HAP-1 (cell line): Measurements from ENCODE around the gene ACTR1A.
A peak's percentile ranks its signal among the peaks of the same experiment; 100 is the strongest.
"Not testable (repeated sequence)": the region's sequence is repeated elsewhere in the genome, so short reads cannot be mapped to it uniquely, and the experiment has no call there.

ENCODE experiments used
- DNase-seq, 2 experiments: peaks; one replicate each; pipeline ENCODE4 v3.0.0-alpha.2; 2016 to 2020; ENCODE audit warnings: low spot score in 2 of 2
- H3K27me3 ChIP-seq: fragments of 250-450 bp; sonication (Bioruptor Pico); 2 replicates; pipeline ENCODE4 v1.5.1; 2020; ENCODE audit warnings: low read depth, mild to moderate bottlenecking, moderate library complexity
- H3K36me3 ChIP-seq: fragments of 250-450 bp; sonication (Bioruptor Pico); replicated peaks from 2 replicates; pipeline ENCODE4 v1.5.1; 2020; ENCODE audit warnings: mild to moderate bottlenecking
- H3K4me1 ChIP-seq: fragments of 250-450 bp; sonication (Bioruptor Pico); 2 replicates; pipeline ENCODE4 v1.5.1; 2020; ENCODE audit warnings: mild to moderate bottlenecking
- H3K4me3 ChIP-seq: fragments of 250-450 bp; sonication (Bioruptor Pico); 2 replicates; pipeline ENCODE4 v1.5.1; 2020; ENCODE audit warnings: mild to moderate bottlenecking, moderate library complexity
- H3K9me3 ChIP-seq: fragments of 250-450 bp; sonication (Bioruptor Pico); 2 replicates; pipeline ENCODE4 v1.5.1; 2020; ENCODE audit warnings: mild to moderate bottlenecking, moderate library complexity
- in situ Hi-C: fragments of 300-500 bp; cut with MboI; formaldehyde crosslinking; loops from 3 replicates; pipeline ENCODE4 v1.14.3; 2020; ENCODE audit warnings: low sequenced_read_pairs, inconsistent platforms, mixed read lengths

ACTR1A gene

DNA sequence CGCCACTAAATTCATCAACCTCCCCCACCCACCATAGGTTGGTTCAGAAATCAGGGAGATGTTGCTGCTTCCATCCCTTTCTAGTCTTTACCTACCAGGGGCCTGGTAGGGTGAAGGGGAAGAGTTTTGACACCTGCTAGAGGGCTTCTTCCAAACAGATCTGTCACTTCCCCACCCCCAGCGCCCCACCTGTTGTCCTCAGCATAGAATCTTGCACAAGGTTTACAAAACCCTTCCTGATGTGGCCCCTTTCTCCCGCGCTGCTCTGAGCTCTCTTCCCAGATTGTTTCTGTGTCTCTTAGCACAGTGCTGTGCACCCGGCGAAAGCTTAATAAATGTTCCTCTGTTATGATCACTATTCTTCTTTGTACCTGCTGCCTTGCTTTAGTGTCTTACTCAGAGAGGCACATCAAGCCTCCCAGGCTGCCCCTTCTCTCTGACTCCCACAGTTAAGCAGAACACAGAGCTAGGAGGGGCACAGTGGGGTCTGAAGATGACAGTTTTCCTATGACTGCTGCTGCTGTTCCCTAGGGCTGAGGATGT, 39.9 kb downstream of the ACTR1A start:
- Histone ChIP-seq H3K9me3 (no peaks in the 10 kb centered on the region), H3K36me3 (no peaks in the 10 kb centered on the region), H3K4me3 (no peak overlapping the region), H3K4me1 (peaks cover 10% of the 10 kb centered on the region), H3K27me3 (no peaks in the 10 kb centered on the region)
- in situ Hi-C loops = no loop called here
- no peak for DNase-seq

DNA sequence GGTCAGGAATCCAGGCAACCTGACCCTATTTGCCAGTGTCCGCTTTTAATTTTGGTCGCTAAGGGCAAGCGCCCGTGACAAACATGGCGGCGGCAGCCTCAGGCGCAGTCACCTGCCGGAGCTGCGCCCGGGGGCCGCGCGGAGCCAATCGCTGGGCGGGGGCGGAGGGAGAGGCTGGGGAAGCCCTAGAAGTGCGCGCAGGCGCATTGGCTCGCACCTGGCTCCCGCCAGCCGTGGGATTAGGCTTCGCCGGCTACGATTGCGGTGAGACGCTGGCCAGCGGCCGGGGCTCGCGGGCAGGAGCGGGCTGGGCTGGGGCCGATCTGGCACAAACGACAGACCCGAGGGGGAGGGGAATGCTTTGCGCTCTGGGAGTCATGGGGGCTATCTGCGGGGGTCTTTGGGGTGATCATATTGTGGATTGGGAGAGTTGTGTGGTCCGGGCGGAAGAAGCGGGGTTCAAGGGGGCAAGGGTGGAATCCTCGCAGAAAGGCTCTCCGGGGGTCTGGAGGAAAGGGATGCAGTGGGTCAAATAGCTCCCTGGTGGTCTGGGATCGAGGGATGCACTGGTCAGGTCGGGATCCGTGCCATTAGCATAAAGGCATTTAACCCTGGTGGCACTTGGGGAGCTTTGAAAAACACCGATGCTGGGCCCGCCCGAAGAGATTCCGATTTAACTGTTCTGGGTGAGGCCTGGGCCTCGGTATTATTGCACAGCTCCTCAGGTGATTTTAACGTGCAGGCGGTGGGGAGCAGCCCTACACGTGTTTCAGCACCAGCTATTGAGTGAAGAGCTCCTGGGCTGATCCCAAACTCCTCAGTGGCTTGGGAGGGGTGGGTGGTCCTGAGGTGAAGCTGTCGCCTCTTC, 41.1 kb downstream of the ACTR1A start:
- H3K9me3 ChIP-seq = no peaks in the 10 kb centered on the region
- in situ Hi-C loops = no loop called here
- no peaks in the 10 kb centered on the region for H3K27me3 ChIP-seq
- H3K4me3 ChIP-seq = peak overlapping the region; percentile 36
- H3K4me1 ChIP-seq = peaks cover 10% of the 10 kb centered on the region
- peaks cover 2% of the 10 kb centered on the region for H3K36me3 ChIP-seq
- peak; percentile 90 to 97 for DNase-seq

DNA sequence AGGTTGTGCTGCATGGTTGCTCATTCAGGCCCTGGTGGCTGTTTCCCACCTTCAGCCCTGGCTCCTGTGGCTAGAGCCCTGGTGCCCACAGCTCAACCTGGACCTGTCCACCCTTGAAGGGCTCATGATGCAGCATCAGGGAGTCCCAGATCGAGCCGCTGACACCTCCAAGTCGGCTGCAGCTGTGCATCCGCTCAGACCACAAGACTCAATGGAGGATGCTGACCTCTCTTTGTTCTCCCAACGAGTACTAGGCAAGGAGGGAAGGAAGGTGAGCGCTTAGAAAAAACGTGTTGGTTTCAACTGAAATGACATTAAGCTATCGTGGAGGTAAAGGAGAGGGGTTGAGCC, 41.7 kb downstream of the ACTR1A start:
- peaks cover 8% of the 10 kb centered on the region for H3K36me3 ChIP-seq
- no peak for DNase-seq
- H3K4me3 ChIP-seq = peak overlapping the region; percentile 36
- no peaks in the 10 kb centered on the region for H3K9me3 ChIP-seq
- in situ Hi-C loops = no loop called here
- peaks cover 10% of the 10 kb centered on the region for H3K4me1 ChIP-seq
- no peaks in the 10 kb centered on the region for H3K27me3 ChIP-seq

DNA sequence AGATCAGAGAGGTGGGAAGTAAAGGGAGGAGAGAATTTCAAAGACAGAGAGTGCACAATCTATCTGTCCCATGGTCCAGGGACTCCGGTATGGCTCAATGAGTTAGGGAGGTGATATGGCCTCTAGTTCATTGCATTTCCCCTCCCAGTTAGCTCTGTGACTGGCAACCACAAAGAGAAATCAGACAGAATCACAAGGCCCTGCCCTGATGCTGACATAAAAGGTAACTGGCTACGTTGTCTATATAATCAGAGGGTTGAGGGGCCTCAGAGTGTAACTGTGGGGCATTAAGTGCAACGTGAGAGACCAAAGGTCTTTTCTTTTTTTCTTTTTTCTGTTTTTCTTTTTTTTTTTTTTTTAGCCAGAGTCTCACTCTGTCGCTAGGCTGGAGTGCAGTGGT, 43.9 kb downstream of the ACTR1A start:
- H3K4me1 ChIP-seq = peaks cover 20% of the 10 kb centered on the region
- no peak overlapping the region for H3K4me3 ChIP-seq
- in situ Hi-C loops = no loop called here
- no peaks in the 10 kb centered on the region for H3K9me3 ChIP-seq
- H3K36me3 ChIP-seq = peaks cover 19% of the 10 kb centered on the region
- no peaks in the 10 kb centered on the region for H3K27me3 ChIP-seq
- DNase-seq = no peak

DNA sequence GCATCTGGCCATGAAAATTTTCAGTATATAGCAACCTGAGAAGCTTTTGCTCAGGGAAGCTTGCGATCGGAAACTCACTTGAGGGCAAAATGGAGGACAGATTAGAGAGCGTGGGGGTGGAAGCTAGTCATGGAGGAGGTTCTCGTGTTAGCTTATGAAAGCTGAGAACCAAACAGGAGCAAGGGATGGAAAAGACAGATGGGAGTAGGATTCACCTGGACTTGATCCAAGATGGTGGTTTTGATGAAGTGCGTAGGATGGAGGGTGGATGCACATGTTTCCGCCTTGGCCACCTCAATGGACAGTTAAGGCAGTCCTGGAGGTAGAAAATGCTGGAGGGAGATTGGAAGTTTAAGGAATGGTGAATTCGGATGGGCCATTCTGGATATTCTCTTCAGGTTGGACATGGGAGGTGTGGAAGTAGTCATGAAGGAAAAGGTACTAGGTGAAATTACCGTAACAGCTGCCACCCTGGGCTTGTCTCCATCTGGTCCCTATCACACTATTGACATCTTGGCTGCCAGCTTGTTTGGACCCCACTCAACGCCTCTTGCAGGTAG, 44.8 kb downstream of the ACTR1A start:
- H3K4me3 ChIP-seq = no peak overlapping the region
- DNase-seq = no peak
- peaks cover 24% of the 10 kb centered on the region for H3K36me3 ChIP-seq
- H3K9me3 ChIP-seq = no peaks in the 10 kb centered on the region
- no peaks in the 10 kb centered on the region for H3K27me3 ChIP-seq
- peaks cover 20% of the 10 kb centered on the region for H3K4me1 ChIP-seq
- in situ Hi-C loops = no loop called here

DNA sequence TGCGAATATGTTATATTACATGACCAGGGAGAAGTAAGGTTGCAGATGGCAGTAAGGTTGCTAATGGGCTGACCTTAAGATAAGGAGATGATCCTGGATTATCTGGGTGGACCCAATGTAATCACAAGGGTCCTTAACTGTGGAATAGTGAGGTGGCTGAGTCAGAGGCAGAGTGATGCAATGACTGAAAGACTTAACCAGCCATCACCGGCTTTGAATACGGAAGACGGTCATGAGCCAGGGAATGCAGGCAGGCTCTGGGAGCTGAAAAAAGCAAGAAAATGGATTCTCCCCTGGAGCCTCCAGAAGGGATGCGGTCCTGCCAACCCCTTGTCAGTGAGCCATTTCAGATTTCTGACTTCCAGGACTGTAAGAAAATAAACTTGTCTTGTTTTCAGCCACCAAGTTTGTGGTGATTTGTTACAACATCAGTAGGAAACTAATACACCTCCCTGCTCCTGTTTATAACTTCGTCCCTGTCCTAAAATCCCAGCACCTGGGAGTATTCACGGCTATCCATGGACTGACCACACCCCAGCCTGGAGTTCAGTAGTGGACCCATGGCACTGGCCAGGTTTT, 46.5 kb downstream of the ACTR1A start:
- Histone ChIP-seq H3K27me3 (no peaks in the 10 kb centered on the region), H3K36me3 (peaks cover 36% of the 10 kb centered on the region), H3K4me1 (peaks cover 18% of the 10 kb centered on the region), H3K4me3 (no peak overlapping the region), H3K9me3 (no peaks in the 10 kb centered on the region)
- DNase-seq = no peak
- in situ Hi-C loops = no loop called here

DNA sequence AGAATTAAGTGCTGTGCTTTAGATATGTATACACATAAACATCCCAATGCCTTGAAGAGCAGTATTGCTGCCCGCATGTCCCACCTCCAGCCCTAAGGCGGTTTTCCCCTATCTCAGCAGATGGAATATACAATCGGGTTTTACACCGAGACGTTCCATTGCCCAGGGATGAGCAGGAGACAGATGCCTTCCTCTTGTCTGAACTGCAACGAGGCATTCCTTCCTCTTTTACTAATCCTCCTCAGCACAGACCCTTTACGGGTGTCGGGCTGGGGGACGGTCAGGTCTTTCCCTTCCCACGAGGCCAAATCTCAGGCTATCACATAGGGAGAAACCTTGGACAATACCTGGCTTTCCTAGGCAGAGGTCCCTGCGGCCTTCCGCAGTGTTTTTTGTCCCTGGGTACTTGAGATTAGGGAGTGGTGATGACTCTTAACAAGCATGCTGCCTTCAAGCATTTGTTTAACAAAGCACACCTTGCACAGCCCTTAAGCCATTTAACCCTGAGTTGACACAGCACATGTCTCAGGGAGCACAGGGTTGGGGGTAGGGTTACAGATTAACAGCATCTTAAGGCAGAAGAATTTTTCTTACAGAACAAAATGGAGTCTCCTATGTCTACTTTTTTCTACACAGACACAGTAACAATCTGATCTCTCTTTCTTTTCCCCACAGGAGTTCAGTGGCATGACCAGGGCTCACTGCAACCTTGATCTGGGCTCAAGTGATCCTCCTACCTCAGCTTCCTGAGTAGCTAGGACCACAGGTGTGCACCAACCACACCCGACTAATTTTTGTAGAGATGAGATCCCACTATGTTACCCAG, 47.6 kb downstream of the ACTR1A start:
- H3K4me1 ChIP-seq = peaks cover 15% of the 10 kb centered on the region
- peaks cover 38% of the 10 kb centered on the region for H3K36me3 ChIP-seq
- DNase-seq, H3K9me3 ChIP-seq, in situ Hi-C loops, H3K27me3 ChIP-seq, H3K4me3 ChIP-seq: not testable (repeated sequence)

DNA sequence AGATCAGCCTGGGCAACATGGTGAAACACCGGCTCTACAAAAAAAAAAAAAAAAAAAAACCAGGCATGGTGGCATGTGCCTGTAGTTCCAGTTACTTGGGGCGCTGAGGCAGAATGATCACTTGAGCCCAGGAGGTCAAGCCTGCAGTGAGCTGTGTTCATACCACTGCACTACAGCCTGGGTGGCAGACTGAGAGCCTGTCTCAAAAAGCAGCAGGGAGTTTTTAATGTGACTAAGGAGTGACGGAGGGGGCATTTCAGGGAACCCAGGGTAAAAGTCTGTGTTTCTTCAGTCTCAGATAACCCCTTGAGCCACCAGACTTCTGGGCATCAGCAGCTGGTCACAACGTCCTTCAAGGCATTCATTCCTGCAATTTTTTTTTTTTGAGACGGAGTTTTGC, 49.0 kb downstream of the ACTR1A start:
- H3K27me3 ChIP-seq = no peaks in the 10 kb centered on the region
- H3K36me3 ChIP-seq = peaks cover 38% of the 10 kb centered on the region
- no peak overlapping the region for H3K4me3 ChIP-seq
- in situ Hi-C loops = no loop called here
- no peak for DNase-seq
- H3K9me3 ChIP-seq = no peaks in the 10 kb centered on the region
- H3K4me1 ChIP-seq = peaks cover 18% of the 10 kb centered on the region

DNA sequence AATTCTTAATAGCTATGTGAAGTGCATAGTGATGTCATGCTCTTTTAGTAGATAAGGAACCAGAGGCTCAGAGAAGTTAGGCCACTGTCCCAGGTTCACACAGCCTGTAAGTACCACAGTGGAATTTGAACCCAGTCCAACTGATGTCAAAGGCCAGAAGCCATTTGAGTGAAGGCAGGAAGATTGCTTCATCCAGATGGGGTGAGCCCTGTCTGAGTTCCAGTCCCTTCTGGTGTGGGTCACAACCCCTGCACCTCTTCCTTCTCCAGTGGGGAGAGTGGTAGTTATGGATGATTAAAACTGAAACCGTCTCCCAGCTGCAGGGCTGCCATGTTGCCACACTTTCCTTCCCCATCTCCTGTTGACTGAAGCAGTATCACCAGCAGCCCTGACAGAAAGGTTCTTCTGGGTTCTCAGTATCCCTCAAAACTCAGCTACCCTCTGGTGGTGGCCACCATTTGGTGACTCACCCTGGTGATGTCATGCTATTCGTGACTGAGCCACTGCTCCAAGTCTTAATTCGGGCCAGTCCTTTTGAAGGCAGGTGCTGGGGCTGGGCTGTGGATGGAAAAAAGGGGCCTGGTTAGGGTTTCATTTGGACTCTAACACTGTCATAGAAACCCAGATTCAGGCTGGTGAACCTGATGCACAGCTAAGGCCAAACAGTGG, 49.7 kb downstream of the ACTR1A start:
- H3K4me1 ChIP-seq = peaks cover 18% of the 10 kb centered on the region
- no peaks in the 10 kb centered on the region for H3K27me3 ChIP-seq
- no peaks in the 10 kb centered on the region for H3K9me3 ChIP-seq
- no peak for DNase-seq
- H3K4me3 ChIP-seq = no peak overlapping the region
- peaks cover 38% of the 10 kb centered on the region for H3K36me3 ChIP-seq
- in situ Hi-C loops = no loop called here

DNA sequence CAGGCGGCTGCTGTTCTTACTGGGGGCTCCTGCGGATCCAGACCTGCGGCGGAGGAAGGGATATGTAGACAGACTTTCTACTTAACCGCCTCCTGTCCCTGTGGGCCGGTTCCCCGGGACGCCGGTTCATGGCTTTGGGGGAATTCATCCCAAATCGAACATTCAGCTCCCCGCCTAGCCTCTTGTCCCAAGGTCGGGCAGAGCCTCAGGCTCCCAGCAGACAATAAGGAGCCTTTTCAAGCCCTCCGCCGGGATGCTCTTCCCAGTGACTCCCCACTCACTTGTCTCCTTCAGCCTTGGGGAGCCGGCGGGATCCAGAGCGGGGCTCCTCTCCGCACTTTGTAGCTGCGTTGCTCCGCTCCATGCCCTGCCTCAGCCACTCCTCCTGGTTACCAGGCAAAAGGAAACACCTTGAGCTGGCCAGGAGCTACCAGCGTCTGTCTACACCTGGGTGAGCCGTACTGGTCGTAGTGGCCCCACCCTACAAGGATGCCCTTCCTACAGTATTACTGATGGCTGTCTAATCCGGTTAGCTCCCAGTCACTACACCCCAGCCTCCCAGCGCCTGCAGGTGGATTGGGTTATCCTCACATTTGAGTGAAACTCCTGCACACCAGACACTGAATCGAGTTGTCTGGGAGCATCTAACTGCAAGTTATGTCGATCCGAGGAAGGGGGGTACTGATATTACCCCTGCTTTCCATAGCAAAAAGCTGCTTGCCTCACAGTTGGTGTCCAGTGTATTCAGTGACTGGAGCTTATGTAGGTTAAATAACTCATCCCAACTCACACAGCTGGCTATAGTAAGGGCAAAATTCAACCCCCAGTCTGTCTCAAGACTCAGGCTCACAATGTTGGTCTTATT, 51.2 kb downstream of the ACTR1A start, which contains the start of gene C10orf95:
C10orf95 (minus strand) TSS at position 439 of the 865 bp plus-strand sequence. CDS start 450 bp downstream, outside the sequence.
- DNase-seq = peak; percentile 9 to 34
- peaks cover 18% of the 10 kb centered on the region for H3K4me1 ChIP-seq
- H3K9me3 ChIP-seq = no peaks in the 10 kb centered on the region
- in situ Hi-C loops = no loop called here
- H3K27me3 ChIP-seq = no peaks in the 10 kb centered on the region
- H3K36me3 ChIP-seq = peaks cover 35% of the 10 kb centered on the region
- peak within 1 kb of the TSS; percentile 70 for H3K4me3 ChIP-seq

DNA sequence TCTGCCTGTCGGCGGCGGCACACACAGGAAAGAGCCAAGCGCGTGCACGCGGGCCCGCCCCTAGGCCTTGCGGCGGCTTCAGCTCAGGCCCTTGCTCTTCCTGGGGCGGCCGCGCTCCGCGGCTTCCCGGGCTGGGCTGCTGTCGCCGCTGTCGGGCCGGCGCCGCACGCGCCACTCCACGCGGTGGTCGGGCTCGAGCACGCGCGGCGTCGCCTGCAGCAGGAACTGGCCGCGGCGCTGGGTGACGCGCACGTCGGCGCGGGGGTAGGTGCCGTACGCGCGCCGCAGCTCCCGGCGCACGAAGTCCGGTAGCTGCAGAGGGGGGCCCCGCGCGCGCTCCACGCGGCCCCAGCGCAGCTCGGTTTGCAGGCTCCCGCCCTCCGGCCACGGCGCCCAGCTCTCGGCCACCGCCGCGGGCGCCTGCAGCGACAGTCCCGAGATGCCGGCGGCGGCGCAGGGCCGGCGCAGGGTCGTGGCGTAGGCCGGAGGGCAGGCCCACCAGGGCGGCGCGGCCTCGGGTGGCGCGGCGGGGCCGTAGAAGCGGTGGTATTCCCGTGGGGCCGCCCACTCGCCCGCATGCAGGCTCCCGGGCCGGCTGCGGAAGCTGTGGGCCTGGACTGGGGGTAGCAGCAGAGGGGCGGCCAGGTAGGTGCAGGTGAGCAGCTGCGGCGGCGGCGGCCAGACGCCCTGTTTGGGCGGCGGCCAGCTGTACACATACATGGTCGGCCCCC, 52.0 kb downstream of the ACTR1A start:
- no peaks in the 10 kb centered on the region for H3K27me3 ChIP-seq
- H3K4me3 ChIP-seq = peak overlapping the region; percentile 70
- in situ Hi-C loops = no loop called here
- DNase-seq = peak; percentile 73 to 83
- peaks cover 18% of the 10 kb centered on the region for H3K4me1 ChIP-seq
- peaks cover 27% of the 10 kb centered on the region for H3K36me3 ChIP-seq
- H3K9me3 ChIP-seq = no peaks in the 10 kb centered on the region

DNA sequence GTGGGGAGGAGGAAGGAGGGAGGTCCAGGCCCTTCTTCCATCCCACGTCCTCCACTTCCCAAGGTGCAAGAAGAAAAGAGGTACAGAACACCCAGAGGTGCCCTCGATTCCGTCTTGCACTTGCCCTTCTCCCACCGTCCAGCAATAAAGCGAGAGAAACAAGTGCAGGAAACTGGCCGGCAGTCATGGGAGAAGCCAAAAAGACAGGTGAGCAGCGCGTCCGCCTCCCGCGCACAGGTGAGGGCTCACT, 52.5 kb downstream of the ACTR1A start:
- peaks cover 17% of the 10 kb centered on the region for H3K4me1 ChIP-seq
- no peaks in the 10 kb centered on the region for H3K9me3 ChIP-seq
- H3K36me3 ChIP-seq = peaks cover 22% of the 10 kb centered on the region
- no peak for DNase-seq
- no peaks in the 10 kb centered on the region for H3K27me3 ChIP-seq
- H3K4me3 ChIP-seq = peak overlapping the region; percentile 70
- in situ Hi-C loops = no loop called here
